Heart left ventricle (tissue), 13 donors: ENCODE measurements around the gene DLX5.

Experiments used
- POLR2A ChIP-seq, 2 donors: fragments of 450-650 bp; IDR thresholded peaks; one replicate each; pipeline ENCODE4 v1.6.1; 2017; ENCODE audit warnings: antibody characterized with exemption in 2 of 2, mild to moderate bottlenecking in 2 of 2, moderate library complexity in 2 of 2
- TF ChIP-seq, protein P1 (sequence below), 12 donors: fragments of 200-600 bp; sonication (generic) in 4 of 12; IDR thresholded peaks; one replicate each; pipeline versions ENCODE4 v1.5.0 to v1.8.0; 2018 to 2022; ENCODE audit warnings: antibody characterized with exemption in 12 of 12, mild to moderate bottlenecking in 5 of 12
- donor health status: ischemic (EF 13 %, LVEDD 7.1; RV severe dilation, severe dysfunction).
- donor health status: DM: no; HTN: yes; CAD: no.
- donor health status: DM: no; HTN: no; CAD: no.
- donor health status: ischemic (EF 25% LVEDD 6.9; RV normal size, moderate dysfunction).
- donor health status: ischemic (EF 25% LVEDD 5.7; RV mildly dilated, moderate dysfunction).
- donor health status: ischemic (EF 35%, LVEDD 5.7; RV mildly dilated, moderate dysfunction).
- donor health status: nonischemic (EF 11% LVEDD 7.7; RV severe dilation, severe dysfunction).
- donor health status: DM: yes; HTN: yes; CAD: no.
- donor health status: PGD.
- donor health status: ischemic (EF 29% LVEDD 5.4; RV normal size, mild dysfunction).
- donor health status: nonischemic (EF 23%, LVEDD 6.1; RV moderate dilation, normal function).

DNA sequence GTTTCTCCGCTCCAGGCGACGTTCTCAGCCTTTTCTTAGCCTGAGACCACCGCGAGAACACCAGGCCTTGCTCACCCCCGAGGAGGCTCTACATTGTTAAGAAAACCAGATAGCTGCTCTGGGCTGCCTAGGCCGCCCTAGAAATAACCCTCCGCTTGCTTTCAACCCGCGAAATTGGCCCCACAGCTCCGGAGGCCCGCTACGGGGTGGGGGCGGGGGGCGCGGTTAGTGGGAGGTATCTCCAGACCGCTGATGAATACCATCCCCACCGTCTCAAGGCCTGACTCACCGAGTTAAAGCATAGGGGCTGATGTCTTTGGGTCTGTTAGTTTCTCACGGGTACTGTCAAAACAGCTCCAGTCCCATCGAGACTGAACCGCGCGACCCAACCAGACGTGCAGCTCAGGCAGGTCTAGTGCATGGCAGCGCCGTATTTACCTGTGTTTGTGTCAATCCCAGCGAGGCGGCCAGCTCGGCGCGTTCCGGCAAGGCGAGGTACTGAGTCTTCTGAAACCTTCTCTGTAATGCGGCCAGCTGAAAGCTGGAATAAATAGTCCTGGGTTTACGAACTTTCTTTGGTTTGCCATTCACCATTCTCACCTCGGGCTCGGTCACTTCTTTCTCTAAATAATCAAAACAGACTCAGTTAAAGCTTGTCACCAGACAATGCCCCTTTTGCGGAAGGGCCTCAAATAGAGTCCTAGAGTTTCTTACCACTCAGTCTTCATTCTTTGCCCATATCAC, 2.7 kb downstream of the DLX5 start:
- no peak for TF ChIP-seq POLR2A (IDR thresholded peaks at IDR 0.05)
- TF ChIP-seq, protein P1, sequence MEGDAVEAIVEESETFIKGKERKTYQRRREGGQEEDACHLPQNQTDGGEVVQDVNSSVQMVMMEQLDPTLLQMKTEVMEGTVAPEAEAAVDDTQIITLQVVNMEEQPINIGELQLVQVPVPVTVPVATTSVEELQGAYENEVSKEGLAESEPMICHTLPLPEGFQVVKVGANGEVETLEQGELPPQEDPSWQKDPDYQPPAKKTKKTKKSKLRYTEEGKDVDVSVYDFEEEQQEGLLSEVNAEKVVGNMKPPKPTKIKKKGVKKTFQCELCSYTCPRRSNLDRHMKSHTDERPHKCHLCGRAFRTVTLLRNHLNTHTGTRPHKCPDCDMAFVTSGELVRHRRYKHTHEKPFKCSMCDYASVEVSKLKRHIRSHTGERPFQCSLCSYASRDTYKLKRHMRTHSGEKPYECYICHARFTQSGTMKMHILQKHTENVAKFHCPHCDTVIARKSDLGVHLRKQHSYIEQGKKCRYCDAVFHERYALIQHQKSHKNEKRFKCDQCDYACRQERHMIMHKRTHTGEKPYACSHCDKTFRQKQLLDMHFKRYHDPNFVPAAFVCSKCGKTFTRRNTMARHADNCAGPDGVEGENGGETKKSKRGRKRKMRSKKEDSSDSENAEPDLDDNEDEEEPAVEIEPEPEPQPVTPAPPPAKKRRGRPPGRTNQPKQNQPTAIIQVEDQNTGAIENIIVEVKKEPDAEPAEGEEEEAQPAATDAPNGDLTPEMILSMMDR (IDR thresholded peaks at IDR 0.05): no peak
